ENCODE results near the gene PAQR5. TPM values are rescaled to one million over a fixed set of nuclear protein-coding genes. Genes with fewer than 3 reads are reported as not detected.

PAQR5 gene
- total RNA-seq, 6 experiments from 2014 or later = 0.28 to 3.0 (median 0.98) TPM

GRCh38 chr15:69454953-69455352 is 156.2 kb downstream of the PAQR5 start:
- Histone ChIP-seq H3K9me3 (no peaks in the 10 kb centered on the region), H3K27me3 (no peaks in the 10 kb centered on the region), H3K4me3 (no peak overlapping the region), H3K36me3 (peaks cover 6 to 34% (median 14%) of the 10 kb centered on the region in 4 donors), H3K27ac (no peak overlapping the region), H3K4me1 (peaks cover 0 to 17% (median 7%) of the 10 kb centered on the region in 4 donors)
- no peak for TF ChIP-seq POLR2A (IDR thresholded peaks at IDR 0.05)
- no peak for TF ChIP-seq CTCF (IDR thresholded peaks at IDR 0.05)
- ATAC-seq (no peak), DNase-seq (no peak)
- intact Hi-C loops (cut with DNase I) = no loop called here
- WGBS (ENCODE audit: insufficient coverage, low coverage, low lambda C conversion rate, missing lambda C conversion rate) = 47% methylated on average over 5 of the region's 5 CpGs

GRCh38 chr15:69456208-69457166 is 157.8 kb downstream of the PAQR5 start:
- Histone ChIP-seq H3K4me3 (no peak overlapping the region), H3K9me3 (no peaks in the 10 kb centered on the region), H3K27me3 (no peaks in the 10 kb centered on the region), H3K4me1 (peaks cover 0 to 17% (median 7%) of the 10 kb centered on the region in 4 donors), H3K36me3 (peaks cover 6 to 34% (median 14%) of the 10 kb centered on the region in 4 donors), H3K27ac (no peak overlapping the region)
- DNase-seq (no peak), ATAC-seq (no peak)
- intact Hi-C loops (cut with DNase I) = no loop called here
- 93% methylated on average over 12 of the region's 13 CpGs for WGBS (ENCODE audit: insufficient coverage, low coverage, low lambda C conversion rate, missing lambda C conversion rate)
- no peak for TF ChIP-seq CTCF (IDR thresholded peaks at IDR 0.05)
- TF ChIP-seq POLR2A (IDR thresholded peaks at IDR 0.05) = no peak

Other genes starting within 250 kb of the PAQR5 start
- gene GLCE, start 138.3 kb upstream of the PAQR5 start, total RNA-seq = 10 to 100 TPM in 5 of 6 experiments, 1 to 10 TPM in 1; 8.1 to 23.5 (median 15.4) TPM
- 1 to 10 TPM in 4 of 6 experiments, under 1 TPM in 2; 0.09 to 2.2 (median 1.2) TPM for gene KIF23, start 115.4 kb downstream of the PAQR5 start, total RNA-seq
- 100 to 1,000 TPM; 164 to 536 (median 471) TPM for gene RPLP1, start 153.9 kb downstream of the PAQR5 start, total RNA-seq

Data from right lobe of liver (tissue), 6 donors.